Brain microvascular endothelial cell (primary cell): ENCODE data around the gene LRMDA.
"Not testable (repeated sequence)": the region's sequence is repeated elsewhere in the genome, so short reads cannot be mapped to it uniquely, and the experiment has no call there.

Experiments
- DNase-seq: peaks from one replicate; pipeline ENCODE4 v3.0.0-alpha.2; 2020
- H3K27ac ChIP-seq: fragments of 250-450 bp; sonication (Bioruptor Pico); 2 replicates; pipeline ENCODE4 v1.5.1; 2020; ENCODE audit warnings: mild to moderate bottlenecking, moderate library complexity
- H3K27me3 ChIP-seq: fragments of 250-450 bp; sonication (Bioruptor Pico); replicated peaks from 2 replicates; pipeline ENCODE4 v1.5.1; 2020; ENCODE audit warnings: mild to moderate bottlenecking
- H3K36me3 ChIP-seq: fragments of 250-450 bp; sonication (Bioruptor Pico); replicated peaks from 2 replicates; pipeline ENCODE4 v1.5.1; 2020; ENCODE audit warnings: mild to moderate bottlenecking
- H3K4me3 ChIP-seq: 2 replicates; pipeline ENCODE4 v1.5.1; 2011; ENCODE audit warnings: low read depth, mild to moderate bottlenecking, control low read depth, low read length, moderate library complexity
- CTCF ChIP-seq: IDR thresholded peaks from 2 replicates; pipeline ENCODE4 v1.5.1; 2011; ENCODE audit warnings: low read depth, mild to moderate bottlenecking, moderate library complexity, low read length, control low read depth, inconsistent platforms; ENCODE audit errors: missing control alignments
- in situ Hi-C: cut with HindIII; loops from 2 replicates; pipeline ENCODE4 v1.10.0; 2017; ENCODE audit warnings: low sequenced_read_pairs, low pct_ligation_motif_present

Gene LRMDA

GRCh38 chr10:75617485-75618155 is 186.2 kb downstream of the LRMDA start:
- no peak for DNase-seq

GRCh38 chr10:75619635-75620034 is 188.2 kb downstream of the LRMDA start:
- Histone ChIP-seq H3K27me3 (peaks cover 2% of the 10 kb centered on the region), H3K4me3 (no peak overlapping the region), H3K36me3 (no peaks in the 10 kb centered on the region), H3K27ac (no peak overlapping the region)
- in situ Hi-C loops: no loop called here
- DNase-seq: no peak
- no peak for TF ChIP-seq CTCF

More at GRCh38 chr10:75617485-75618155, 186.2 kb downstream of the LRMDA start:
- no peaks in the 10 kb centered on the region for H3K36me3 ChIP-seq
- H3K27ac ChIP-seq: no peak overlapping the region
- no peaks in the 10 kb centered on the region for H3K27me3 ChIP-seq
- in situ Hi-C loops: no loop called here
- TF ChIP-seq CTCF: no peak
- no peak overlapping the region for H3K4me3 ChIP-seq

DNA sequence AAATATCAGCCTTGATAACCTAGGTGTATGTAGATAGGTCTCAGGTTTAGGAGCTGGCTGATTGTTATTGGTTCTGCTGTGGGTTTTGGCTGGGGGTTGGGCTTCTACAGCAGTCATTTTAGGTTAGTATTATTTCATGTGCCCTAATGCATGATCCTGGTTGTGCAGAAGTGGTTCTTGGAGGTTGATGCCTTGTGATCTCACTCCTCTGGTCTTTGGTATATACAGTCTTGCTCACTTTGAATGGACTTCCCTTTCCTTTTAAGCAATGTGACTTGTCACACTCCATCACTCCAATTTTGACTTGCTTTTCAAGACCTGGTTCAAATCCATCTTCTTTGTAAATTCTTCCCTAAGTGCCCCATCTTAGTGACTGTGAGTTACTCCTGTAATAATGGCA is 188.9 kb downstream of the LRMDA start:
- H3K36me3 ChIP-seq: no peaks in the 10 kb centered on the region
- H3K4me3 ChIP-seq: no peak overlapping the region
- no peak for DNase-seq
- no peak for TF ChIP-seq CTCF
- H3K27me3 ChIP-seq: peaks cover 2% of the 10 kb centered on the region
- in situ Hi-C loops: no loop called here
- no peak overlapping the region for H3K27ac ChIP-seq

DNA sequence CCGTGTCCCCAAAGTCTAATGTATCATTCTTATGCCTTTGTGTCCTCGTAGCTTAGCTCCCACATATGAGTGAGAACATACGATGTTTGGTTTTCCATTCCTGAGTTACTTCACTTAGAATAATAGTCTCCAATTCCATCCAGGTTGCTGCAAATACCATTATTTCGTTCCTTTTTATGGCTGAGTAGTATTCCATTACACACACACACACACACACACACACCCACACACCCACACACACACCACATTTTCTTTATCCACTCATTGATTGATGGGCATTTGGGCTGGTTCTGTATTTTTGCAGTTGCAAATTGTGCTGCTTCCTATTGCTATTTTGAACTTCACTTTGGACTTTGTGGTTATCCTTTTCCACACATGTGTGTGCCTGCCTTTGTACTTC is 189.6 kb downstream of the LRMDA start:
- H3K27me3 ChIP-seq, DNase-seq, in situ Hi-C loops, H3K36me3 ChIP-seq, H3K4me3 ChIP-seq, H3K27ac ChIP-seq: not testable (repeated sequence)

- Histone ChIP-seq H3K36me3 (no peaks in the 10 kb centered on the region), H3K4me3 (no peak overlapping the region), H3K27me3 (peaks cover 2% of the 10 kb centered on the region), H3K27ac (no peak overlapping the region)
- DNase-seq: no peak
- no peak for TF ChIP-seq CTCF
- in situ Hi-C loops: no loop called here
Observed at GRCh38 chr10:75622503-75622902, 191.1 kb downstream of the LRMDA start.

- Histone ChIP-seq H3K27ac (no peak overlapping the region), H3K4me3 (no peak overlapping the region), H3K27me3 (peaks cover 2% of the 10 kb centered on the region), H3K36me3 (no peaks in the 10 kb centered on the region)
- DNase-seq: no peak
- TF ChIP-seq CTCF: no peak
- in situ Hi-C loops: no loop called here
Observed at GRCh38 chr10:75623310-75624093, 192.1 kb downstream of the LRMDA start.
